Kidney tubule cell (primary cell): ENCODE measurements around the gene RHOBTB3.
"Not testable (repeated sequence)": the region's sequence is repeated elsewhere in the genome, so short reads cannot be mapped to it uniquely, and the experiment has no call there.

Experiments
- DNase-seq: peaks from one replicate; pipeline ENCODE4 v3.0.0-alpha.2; 2018; ENCODE audit warnings: low spot score

The RHOBTB3 gene, protein sequence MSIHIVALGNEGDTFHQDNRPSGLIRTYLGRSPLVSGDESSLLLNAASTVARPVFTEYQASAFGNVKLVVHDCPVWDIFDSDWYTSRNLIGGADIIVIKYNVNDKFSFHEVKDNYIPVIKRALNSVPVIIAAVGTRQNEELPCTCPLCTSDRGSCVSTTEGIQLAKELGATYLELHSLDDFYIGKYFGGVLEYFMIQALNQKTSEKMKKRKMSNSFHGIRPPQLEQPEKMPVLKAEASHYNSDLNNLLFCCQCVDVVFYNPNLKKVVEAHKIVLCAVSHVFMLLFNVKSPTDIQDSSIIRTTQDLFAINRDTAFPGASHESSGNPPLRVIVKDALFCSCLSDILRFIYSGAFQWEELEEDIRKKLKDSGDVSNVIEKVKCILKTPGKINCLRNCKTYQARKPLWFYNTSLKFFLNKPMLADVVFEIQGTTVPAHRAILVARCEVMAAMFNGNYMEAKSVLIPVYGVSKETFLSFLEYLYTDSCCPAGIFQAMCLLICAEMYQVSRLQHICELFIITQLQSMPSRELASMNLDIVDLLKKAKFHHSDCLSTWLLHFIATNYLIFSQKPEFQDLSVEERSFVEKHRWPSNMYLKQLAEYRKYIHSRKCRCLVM

DNA sequence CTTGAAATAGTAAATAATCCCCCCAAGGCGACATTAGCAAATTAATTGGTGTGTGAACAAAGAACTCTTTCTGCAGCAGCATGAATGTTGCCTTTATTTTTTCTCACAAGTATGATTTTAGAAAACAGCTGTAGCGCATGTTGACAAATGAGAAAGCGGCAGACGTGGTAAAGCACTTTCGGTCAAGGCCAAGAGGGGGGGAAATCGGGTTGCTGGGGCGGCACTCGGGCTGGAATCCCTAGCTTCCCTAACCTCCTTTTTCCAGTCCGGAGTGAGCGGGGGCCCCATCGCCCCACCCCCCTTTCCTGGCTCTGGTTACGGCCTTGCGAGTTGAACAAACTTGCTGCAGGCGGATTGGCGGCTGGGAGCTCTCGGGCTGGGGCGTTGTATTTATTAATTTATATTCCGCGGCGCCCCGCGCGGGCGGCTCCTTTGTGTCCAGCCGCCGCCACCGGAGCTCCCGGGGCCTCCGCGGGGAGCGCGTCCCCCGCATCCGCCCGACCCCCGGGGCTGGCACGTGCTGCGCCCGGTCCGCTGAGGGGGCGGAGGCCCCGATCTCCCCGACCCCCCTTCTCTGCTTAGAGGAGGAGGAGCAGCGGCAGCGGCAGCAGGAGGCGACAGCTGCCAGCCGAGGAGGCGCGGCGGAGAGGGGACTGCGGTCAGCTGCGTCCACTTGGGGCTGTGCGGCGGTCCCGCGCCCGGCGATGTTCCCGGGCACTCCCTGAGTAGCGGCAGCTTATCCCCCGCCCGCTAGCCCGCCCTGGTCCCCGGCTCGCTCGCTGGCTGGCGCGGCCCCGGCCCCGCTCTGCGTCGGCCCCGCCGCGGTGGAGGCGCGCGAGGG lies at the start of gene RHOBTB3:
Gene RHOBTB3, plus strand, starts transcription at position 607 of the 841 bp plus-strand sequence. CDS start 347 bp downstream, outside the sequence.
- peak; percentile 88 for DNase-seq

DNA sequence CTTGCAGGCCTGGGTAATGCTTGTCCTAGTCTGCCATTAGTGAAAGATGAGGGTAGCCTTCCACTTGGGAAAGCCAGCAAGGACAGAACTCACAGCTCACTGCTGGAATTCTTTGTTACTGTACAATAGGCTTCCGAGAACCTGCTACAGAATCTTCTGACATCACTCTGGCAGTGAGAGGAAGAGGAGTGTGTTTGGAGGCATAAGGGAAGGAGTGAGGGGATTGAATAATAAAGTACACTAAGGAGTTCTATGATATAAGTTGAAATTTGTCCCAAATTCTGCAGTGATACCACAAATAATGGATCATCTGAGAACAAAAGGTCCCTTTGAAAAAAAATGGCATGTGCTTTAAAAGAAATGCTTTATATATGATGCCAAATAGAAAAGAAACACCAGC lies 48.2 kb upstream of the RHOBTB3 start, which contains the start of gene SPATA9:
Gene SPATA9, minus strand, starts transcription at position 101 of the 400 bp plus-strand sequence. CDS start 137 bp downstream, outside the sequence.
- DNase-seq, result no peak

DNA sequence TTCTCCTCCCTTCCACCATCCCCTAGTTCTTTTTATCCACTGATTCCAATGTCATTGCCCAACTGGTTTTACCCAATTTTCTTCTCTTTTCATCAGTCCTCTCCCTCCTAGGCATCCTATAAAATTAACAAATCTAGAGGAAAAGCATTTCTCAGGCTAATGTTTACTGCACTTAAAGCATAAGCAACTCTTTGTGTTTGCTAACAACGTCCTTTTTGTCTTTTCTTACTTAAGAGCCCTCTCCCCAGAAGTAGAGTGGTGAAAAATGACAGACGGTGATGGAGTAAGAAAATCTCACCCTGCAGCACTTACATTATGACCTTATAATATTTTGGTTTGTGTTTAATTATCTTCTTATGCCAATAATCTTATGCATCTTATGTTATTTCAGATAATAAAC lies 46.8 kb upstream of the RHOBTB3 start:
- DNase-seq, result no peak

DNA sequence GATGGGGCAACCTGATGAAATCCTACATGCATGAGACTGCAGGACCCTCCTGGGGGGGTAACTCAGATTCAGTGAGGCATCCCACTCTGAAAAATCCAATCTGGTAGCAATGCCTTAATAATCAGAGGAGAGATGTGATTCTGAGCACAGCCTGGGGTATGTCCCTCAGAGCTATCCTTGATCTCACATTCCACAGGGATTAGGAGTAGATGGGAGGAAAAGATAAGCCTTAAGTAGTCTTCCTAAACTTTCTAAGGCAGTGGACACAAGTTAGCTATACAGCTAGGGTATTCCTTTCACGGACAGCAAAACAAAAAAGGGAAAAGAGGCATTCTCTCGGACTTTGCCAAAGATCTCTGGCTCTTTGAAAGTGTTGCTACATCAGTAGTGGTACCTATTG lies 44.5 kb upstream of the RHOBTB3 start:
- no peak for DNase-seq

DNA sequence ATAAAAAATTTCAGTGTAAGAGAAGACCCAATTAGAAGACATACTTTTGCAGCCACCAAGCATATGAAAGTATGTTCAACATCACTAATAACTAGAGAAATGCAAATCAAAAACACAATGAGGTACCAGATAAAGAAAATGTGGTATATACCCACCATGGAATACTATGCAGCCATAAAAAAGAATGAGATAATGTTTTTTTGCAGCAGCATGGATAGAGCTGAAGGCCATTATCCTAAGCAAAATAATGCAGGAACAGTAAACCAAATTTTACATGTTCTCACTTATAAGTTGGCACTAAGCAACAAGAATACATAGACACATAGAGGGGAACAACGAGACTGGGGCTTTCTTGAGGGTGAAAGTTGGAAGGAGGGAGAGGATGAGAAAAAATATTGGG lies 41.5 kb upstream of the RHOBTB3 start:
- DNase-seq, result no peak

DNA sequence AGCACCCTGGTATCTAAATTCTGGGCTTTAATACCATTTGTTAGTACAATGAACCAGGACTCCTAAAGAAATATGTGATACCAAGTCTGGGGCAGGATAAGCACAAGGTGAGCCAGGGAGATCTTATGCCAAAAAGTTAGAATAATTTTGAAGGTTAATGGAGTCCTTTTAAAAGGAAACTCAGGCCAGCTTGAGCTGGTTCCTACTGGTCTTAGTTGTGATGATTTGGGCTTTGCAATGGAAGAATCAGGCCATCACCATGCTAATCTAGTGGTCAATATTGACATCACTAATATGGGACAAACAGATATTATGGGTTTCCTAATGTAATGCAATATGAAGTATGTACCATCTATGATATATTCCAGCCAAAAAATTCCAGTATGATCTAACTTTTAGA lies 40.8 kb upstream of the RHOBTB3 start:
- no peak for DNase-seq

DNA sequence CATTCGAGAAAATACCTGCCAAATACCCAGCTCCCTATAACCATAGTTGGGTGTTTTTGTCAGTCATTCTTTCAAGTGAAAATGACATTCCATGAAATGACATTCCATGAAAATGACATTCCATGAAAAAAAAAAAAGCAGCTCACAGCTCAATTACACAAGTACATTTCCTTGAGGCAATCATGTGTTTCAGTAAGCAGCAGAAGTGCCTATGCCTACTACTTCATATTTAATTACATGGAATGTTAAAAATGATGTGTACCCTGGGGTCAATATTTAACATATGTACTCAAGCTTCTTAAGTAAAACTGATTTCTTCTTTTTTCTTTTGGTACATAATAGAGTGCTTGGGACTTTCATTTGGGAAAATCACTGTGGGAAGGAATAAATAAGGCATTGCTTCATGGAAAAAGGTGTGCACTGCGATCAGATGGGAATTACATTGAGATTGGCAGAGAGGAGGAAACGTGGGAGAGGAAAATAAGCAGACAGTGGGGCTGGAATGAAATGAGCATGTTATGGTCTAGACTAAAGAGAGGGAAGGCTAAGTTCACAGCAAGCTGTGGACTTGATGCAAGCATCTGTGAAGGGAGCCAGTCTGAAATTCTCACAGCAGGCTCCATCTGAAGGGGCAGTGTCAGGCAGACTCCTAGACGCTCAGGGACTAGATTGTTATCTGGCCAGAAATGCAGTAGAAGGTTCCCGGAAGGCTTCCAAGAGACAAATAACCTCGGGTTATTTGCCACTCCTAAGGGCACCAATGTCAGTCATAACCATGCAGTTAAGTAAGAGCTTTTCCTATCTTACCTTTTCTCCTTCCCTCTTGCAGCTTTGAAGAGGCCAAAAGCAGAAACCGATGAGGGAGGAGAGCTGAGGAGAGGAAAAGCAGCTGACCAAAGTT lies 33.1 kb upstream of the RHOBTB3 start:
- DNase-seq, result peak; percentile 84

DNA sequence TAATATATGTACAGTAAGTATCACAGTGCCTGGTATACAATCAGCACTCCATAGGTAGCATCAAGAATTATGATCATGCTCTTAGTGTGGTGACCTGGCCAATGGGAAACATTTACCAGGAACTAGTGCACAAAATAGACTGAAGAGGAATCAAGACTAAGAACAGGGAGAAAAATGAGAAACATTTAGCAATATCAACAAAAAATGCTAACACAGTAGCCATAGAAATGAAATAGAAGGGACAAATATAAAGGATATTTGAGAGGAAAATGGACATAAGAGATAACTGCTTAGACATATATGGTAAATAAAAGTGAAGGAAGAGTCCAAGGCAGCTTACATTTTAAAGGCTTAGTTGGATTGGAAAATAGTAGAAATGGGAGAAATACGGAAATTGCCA lies 31.8 kb upstream of the RHOBTB3 start:
- no peak for DNase-seq

DNA sequence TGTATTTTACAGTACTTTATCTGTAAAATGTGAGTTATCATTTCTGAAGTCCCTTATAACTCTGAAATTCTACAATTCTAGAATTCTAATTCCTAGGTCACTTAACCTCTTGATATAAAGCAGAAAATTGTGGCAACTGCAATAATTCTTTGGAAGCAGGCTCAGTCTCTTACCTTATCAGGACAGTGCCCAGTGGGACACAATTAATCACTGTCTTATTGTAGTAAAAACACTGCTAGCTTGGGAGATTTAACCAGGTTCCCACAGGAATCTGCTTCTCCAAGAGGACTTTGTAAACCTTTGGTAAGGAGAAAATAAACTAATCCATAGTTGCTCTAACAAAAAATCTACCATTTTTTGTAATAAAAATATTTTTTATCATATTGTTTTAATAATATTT lies 30.1 kb upstream of the RHOBTB3 start:
- no peak for DNase-seq

DNA sequence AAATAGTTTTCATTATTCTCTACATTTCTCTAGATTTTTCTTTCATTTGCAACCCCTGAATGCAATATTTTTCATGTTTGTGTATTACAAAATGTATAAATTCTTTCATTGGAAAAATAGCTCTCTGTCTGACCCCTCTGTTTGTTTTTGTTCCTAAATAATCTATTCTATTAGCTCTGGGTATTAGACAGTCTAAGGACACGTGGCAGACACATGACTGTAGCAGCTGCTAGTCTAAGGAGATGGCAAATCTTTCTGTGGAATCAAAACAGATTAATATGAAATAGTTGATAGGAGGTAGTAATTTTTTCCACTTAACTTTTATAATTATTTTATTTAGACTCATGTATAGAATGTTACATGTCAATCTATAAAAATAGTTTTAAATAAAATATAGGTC lies 27.0 kb upstream of the RHOBTB3 start:
- no peak for DNase-seq

DNA sequence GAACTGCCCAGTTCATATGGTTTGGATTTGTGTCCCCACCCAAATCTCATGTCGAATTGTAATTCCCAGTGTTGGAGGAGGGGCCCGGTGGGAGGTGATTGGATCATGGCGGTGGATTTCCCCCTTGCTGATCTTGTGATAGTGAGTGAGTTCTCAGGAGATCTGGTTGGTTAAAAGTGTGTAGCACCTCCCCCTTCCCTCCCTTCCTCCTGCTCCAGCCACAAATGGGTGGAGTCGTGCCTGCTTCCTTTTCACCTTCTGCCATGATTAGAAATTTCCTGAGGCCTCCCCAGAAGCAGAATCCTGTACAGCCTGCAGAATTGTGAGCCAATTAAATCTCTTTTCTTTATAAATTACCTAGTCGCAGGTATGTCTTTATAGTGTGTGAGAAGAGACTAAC lies 24.9 kb upstream of the RHOBTB3 start:
- not testable (repeated sequence) for DNase-seq

DNA sequence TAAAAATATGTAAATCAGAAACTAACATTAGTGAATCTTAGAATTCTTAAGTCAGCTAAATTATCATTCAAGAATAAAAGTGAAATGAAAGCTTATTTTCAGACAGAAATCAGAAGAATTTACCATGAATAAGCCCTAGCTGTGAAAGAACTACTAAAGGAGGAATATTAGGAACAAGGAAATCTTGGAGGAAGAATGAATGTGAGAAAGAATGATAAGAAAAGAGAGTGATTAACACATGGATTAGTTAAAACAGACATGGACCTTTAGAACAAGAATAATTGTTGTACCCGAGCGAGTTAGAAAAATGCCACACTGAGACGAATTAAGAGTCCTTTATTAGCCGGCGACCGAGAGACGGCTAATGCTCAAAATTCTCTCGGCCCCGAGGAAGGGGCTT lies 24.1 kb upstream of the RHOBTB3 start:
- no peak for DNase-seq

DNA sequence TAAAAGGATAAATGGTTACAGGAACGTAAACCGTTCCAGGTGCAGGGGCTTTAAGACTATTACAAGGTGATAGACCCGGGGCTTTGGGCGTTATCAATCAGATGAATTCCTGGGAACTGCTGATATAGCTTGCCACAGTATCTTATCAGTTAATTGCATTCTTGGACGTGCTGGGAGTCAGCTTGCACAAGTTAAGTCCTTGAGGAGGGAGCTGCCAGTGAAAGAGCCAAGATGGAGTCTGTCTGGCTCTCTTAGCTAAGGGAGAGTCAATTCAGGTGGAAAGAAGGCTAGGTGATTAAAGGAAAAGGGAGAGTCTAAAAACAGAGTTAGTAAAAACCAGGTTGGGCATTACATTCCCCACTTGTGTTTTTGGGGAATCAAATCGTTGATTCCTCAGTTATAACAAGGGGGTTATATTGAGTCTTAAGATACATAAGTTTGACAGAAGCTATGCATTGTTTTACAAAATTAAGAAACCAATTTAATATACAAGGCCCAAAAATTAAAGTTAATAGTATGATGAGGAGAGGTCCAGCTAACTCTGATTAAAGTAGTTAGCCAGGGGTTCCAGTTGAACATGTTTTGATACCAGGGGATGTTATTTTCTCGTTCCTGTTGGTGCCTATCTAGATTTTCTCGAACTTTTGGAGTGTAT lies 23.5 kb upstream of the RHOBTB3 start:
- not testable (repeated sequence) for DNase-seq

DNA sequence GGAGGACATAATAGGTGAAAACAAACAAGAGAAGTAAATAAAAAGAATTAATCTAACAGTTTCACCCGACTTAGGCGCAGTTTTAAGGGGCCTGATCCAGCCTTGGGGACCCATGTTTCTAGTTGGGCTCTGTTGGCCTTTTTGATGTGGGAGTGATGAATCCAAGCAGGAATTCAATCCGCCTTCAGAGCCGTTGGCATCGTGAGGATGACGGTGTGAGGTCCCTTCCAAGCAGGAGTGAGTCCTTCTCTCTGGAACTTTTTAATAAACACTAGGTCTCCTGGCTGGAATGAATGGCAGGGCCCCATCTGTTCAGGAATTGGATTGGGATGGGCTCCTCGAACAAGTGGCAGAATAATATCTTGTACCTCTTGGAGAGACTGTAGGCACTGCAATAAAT lies 22.3 kb upstream of the RHOBTB3 start:
- no peak for DNase-seq

DNA sequence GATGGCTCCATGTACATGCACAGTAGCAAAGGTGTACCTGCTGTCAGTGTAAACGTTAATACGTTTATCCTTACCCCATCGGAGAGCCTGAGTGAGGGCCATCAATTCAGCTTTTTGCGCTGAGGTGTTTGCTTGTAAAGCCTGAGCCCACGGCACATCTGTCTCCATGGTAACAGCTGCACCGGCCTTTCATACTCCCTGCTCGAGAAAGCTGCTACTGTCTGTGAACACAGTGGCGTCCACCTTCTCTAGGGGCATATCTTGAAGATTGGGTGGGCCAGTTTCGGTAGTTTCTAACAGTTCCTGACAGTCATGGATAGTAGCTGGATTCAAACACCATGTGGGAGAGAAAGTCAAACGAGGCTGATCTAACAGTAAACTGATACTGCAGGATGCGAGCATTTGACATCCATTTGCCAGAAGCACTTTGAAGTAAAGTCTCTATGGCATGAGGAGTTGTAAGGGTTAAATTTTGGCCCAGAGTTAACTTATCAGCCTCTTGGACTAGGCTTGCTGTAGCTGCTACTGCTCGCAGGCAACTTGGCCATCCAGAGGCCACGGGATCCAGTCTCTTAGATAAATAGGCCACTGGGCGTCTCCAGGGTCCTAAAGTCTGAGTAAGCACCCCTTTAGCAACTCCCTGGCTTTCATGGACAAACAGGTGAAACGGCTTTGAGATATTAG lies 21.0 kb upstream of the RHOBTB3 start:
- DNase-seq, result peak; percentile 33

DNA sequence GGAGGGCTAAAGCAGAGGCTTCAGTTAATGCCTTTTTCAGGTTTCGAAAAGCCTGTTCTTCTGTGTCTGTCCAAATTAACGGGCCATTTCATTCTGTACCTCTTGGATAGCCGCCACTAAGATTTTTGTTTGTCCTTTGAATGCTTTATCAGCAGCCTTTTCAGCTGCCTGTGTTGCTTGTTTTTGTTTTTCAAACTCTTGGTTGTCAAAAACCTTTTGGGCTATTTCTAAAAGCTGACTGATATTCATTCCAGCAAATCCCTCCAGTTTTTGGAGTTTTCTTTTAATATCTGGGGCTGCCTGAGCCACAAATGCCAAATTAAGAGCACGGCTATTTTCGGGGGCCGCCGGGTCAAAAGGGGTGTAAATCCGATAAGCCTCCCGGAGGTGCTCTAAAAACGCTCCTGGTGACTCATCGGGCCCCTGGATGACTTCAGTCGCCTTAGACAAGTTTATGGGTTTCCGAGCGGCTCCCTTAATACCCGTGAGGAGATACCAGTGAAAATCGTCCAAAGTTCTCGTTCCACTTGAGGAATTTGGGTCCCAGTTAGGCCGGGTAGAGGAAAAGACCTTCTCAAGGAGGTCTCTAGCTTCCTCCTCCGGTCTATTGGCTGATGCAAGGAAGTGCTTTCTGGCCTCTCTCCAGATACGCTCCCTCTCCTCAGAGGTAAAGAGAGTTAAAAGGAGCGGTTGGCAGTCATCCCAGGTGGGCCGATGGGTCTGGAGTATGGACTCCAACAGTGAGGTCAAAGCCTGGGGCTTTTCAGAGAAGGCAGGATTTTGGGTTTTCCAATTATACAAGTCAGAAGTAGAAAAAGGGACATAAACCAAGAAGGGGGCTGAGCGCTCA lies 20.3 kb upstream of the RHOBTB3 start:
- peak; percentile 35 for DNase-seq

DNA sequence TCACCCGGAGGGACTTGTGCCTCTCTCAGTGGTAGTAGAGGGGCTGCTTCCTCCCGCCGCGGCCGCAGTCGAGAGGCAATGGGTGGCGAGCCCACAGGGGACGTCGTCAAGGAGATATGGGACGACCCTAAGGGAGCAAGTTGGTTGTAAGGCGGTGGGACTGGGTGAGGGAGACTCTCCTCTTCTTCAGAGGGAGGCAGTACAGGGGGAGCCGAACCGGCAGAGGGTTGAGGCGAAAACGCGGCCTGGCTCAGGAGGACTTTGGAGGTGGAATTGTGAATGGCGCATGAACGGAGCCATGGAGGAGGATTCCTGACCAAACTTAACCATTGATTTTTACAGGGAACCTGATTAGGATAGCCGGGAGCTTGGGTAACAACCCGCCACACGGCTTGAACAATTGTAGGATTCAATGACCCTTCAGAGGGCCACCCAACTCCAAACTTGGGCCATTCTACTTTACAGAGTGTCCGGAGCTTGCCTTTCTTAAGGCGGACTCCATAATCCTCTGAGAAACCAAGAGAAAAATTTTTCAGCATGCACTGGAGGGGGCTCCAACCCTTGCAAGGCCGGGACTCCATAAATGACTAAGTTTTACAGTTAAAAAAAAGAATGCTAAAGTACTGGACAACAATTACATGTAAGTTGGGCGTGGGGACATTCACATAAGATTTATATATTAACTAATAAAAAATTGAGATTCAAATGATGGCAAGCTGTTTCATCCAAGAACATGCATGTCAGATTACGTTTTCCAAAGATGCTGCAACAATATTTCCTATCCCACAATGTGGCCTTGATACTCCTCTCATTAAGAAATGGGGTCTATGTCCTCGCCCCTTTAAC lies 19.4 kb upstream of the RHOBTB3 start:
- DNase-seq, result no peak

DNA sequence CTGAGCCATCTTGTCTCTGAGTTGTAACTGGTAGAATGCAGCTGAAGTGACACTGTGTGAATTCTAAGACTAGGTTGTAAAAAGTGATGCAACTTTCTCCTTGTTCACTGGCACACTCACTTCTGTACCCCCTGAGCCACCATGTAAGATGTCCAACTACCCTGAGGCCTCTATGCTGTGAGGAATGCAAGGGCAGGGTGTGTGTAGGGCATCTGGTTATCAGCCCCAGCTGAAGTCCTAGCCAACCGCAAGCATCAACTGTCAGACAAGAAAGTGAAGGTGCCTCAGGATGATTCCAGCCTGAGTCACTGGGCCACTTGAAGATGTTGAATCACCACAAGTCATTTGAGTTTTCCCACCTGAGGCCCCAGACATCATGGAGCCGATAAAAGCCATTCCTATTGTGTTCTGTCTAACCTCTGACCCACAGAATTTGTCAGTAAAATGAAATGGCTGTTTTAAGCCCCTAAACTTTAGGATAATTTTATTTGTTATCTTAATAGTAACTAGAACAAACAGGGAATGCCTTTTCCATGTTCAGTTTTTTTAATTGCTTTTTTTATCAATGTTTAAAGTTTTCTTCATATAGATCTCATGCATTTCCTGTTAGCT lies 18.7 kb upstream of the RHOBTB3 start:
- peak; percentile 99 for DNase-seq
